Spinal cord (tissue), 10 donors: ENCODE results near the gene ABCC10. TPM values are rescaled to one million over a fixed set of nuclear protein-coding genes. Genes with fewer than 3 reads are reported as not detected.
A peak's percentile ranks its signal among the peaks of the same experiment; 100 is the strongest.

Experiments used
- DNase-seq, 6 donors: peaks; one replicate each; pipeline versions ENCODE4 v3.0.0 to v3.0.0-alpha.2; 2013 to 2015; ENCODE audit warnings: low spot score in 6 of 6, low read depth in 4 of 6
- H3K27ac ChIP-seq: one replicate; pipeline ENCODE4 v1.5.1; 2013; ENCODE audit warnings: low read depth, low read length, control low read depth
- H3K27me3 ChIP-seq: one replicate; pipeline ENCODE4 v1.6.1; 2013; ENCODE audit warnings: low read length; ENCODE audit not compliant: control insufficient read depth, insufficient read depth
- H3K36me3 ChIP-seq: one replicate; pipeline ENCODE4 v1.6.1; 2013; ENCODE audit warnings: low read length; ENCODE audit not compliant: control insufficient read depth, insufficient read depth
- H3K4me1 ChIP-seq: one replicate; pipeline ENCODE4 v1.6.1; 2013; ENCODE audit warnings: low read length; ENCODE audit not compliant: control insufficient read depth, insufficient read depth
- H3K4me3 ChIP-seq: one replicate; pipeline ENCODE4 v1.5.1; 2013; ENCODE audit warnings: low read depth, low read length, control low read depth
- H3K9me3 ChIP-seq: one replicate; pipeline ENCODE4 v1.6.1; 2013; ENCODE audit warnings: low read length; ENCODE audit not compliant: control insufficient read depth, insufficient read depth
- WGBS: methylation state at CpG from one replicate; pipeline ENCODE4 v1.1.5; 2013; ENCODE audit warnings: missing lambda C conversion rate; ENCODE audit not compliant: insufficient coverage; 5-methylcytosine and 5-hydroxymethylcytosine counted together
- polyA plus RNA-seq, 2 donors: library from polyadenylated mRNA; unstranded; fragments of 120-200 nt; gene quantifications; one replicate each; pipeline ENCODE4 v1.2.1, GENCODE V29; 2013; ENCODE audit not compliant: insufficient read length in 2 of 2
- total RNA-seq, 2 donors: library from RNA; depleted of rRNA in 1 of 2; stranded (reverse); fragments of 120-200 nt in 1 of 2; fragments of >200 nt in 1 of 2; gene quantifications; one replicate each; pipeline versions ENCODE4 v1.2.3 to v1.2.4, GENCODE V29; 2013 to 2014
- donor health status: healthy.

Gene ABCC10
- total and polyA plus RNA-seq, 4 donors: 15.8 to 55.8 (median 30.6) TPM

DNA sequence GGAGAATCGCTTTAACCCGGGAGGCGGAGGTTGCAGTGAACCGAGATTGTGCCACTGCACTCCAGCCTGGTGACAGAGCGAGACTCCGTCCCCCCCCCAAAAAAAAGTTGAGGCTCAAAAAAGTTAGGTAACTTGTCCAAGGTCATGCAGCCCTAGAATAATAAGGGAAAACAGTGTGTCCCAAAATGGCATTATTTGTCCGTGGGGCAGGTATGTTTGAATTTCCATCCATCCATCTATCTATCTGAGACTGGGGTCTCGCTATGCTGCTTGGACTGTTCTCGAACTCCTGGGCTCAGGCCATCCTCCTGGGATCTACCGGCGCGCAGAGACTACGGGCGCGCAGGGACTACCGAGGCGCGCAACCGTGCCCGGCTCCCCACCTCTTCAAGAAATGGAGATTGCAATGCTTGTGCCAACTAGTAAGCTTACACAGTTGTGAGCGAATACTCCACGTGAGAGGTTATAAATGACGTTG is 374 bp upstream of the ABCC10 start:
- no peaks in the 10 kb centered on the region for H3K27me3 ChIP-seq
- H3K9me3 ChIP-seq: no peaks in the 10 kb centered on the region
- peak overlapping the region; percentile 83 for H3K4me3 ChIP-seq
- H3K36me3 ChIP-seq: peaks cover 6% of the 10 kb centered on the region
- DNase-seq: no peak
- peak overlapping the region; percentile 93 for H3K27ac ChIP-seq
- peaks cover 28% of the 10 kb centered on the region for H3K4me1 ChIP-seq
- WGBS: 22% methylated on average over 21 of the region's 23 CpGs

DNA sequence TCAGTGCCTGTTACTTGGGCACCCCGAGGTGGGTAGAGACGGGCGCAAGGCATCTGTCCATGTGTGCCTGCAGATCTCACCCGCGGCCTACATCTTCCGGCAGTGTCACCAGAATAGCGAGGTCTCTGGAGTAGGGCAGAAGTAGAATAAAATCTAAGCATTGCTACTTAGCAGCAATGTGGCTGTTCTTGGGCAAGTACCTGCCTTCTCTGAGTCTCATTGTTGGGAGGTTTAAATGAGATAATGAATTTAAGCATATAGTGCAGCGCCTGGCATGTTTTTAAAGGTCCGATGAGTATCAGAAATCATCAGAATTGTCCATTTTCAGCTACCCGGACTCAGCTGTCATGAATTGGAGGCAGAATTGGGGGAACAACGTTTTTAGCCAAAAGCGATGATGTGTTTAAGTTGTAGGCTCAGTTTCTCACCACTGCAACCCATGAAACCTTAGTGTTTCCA is 800 bp downstream of the ABCC10 start:
- H3K27me3 ChIP-seq: no peaks in the 10 kb centered on the region
- peaks cover 28% of the 10 kb centered on the region for H3K4me1 ChIP-seq
- DNase-seq: no peak
- peak overlapping the region; percentile 93 for H3K27ac ChIP-seq
- H3K36me3 ChIP-seq: peaks cover 18% of the 10 kb centered on the region
- H3K9me3 ChIP-seq: no peaks in the 10 kb centered on the region
- 10% methylated on average over 9 of the region's 12 CpGs for WGBS
- peak overlapping the region; percentile 83 for H3K4me3 ChIP-seq

DNA sequence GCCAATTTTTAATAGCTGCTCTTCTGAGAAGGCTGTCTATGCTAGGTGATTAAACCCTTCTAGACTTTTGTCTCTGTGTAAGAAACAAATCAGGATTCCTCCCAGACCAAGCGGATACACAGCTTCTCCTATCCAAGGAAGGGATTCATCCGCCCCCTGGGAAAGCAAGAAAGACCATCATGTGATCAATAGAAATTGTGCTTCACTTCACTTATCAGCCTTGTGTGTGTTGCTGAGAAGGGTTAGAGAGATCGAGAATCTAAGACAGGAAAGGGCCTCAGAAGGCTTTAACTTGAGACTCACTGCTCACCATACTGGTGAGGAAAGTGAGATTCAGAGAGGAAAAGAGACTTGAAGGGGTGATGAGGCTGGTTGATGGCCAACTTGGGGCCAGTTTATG is 1.5 kb downstream of the ABCC10 start:
- peak in 1 of 6 donors; percentile 14 for DNase-seq
- peaks cover 25% of the 10 kb centered on the region for H3K36me3 ChIP-seq
- no peaks in the 10 kb centered on the region for H3K27me3 ChIP-seq
- peaks cover 28% of the 10 kb centered on the region for H3K4me1 ChIP-seq
- H3K9me3 ChIP-seq: no peaks in the 10 kb centered on the region
- no CpG with 5 or more reads among the region's 3 CpGs for WGBS
- peak overlapping the region; percentile 83 for H3K4me3 ChIP-seq
- no peak overlapping the region for H3K27ac ChIP-seq

DNA sequence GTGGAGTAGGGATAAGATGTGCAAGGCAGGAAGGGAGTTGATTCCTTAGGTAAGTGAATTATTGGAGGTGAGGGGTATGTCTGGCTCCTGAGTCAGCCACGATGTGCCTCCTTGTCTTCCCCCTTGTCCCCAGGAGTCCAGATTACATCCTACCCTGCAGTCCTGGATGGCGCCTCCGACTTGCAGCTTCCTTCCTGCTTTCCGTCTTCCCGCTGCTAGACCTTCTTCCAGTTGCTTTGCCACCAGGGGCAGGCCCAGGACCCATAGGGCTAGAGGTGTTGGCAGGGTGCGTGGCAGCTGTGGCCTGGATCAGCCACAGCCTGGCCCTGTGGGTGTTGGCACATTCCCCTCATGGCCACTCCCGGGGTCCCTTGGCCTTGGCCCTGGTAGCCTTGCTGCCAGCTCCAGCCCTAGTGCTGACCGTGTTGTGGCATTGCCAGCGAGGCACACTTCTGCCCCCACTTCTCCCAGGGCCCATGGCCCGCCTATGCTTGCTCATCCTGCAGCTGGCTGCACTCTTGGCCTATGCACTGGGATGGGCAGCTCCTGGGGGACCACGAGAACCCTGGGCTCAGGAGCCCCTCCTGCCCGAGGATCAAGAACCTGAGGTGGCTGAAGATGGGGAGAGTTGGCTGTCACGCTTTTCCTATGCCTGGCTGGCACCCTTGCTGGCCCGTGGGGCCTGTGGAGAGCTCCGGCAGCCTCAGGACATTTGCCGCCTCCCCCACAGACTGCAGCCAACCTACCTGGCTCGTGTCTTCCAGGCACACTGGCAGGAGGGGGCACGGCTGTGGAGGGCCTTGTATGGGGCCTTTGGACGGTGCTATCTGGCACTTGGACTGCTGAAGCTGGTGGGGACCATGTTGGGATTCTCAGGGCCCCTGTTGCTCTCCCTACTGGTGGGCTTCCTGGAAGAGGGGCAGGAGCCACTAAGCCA is 4.9 kb downstream of the ABCC10 start:
- Histone ChIP-seq H3K9me3 (no peaks in the 10 kb centered on the region), H3K27me3 (no peaks in the 10 kb centered on the region), H3K36me3 (peaks cover 43% of the 10 kb centered on the region), H3K4me1 (peaks cover 28% of the 10 kb centered on the region), H3K27ac (no peak overlapping the region), H3K4me3 (no peak overlapping the region)
- 92% methylated on average over 15 of the region's 19 CpGs for WGBS
- DNase-seq: no peak

DNA sequence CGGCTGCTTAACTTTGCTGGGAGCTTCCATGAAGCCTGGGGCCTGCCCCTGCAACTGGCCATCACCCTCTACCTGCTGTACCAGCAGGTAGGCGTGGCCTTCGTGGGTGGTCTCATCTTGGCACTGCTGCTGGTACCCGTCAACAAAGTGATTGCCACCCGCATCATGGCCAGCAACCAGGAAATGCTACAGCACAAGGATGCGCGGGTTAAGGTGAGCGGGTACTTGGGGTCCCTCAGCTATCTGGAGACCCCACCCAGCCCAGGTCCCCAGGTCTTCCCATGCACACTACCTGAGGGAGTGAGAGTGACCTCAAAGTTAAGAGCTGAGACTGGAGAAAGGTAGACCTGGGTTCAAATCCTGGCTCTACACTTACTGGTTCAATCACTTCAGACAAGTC is 5.8 kb downstream of the ABCC10 start:
- no peaks in the 10 kb centered on the region for H3K9me3 ChIP-seq
- no peak for DNase-seq
- H3K36me3 ChIP-seq: peaks cover 46% of the 10 kb centered on the region
- no peak overlapping the region for H3K27ac ChIP-seq
- peaks cover 24% of the 10 kb centered on the region for H3K4me1 ChIP-seq
- H3K27me3 ChIP-seq: no peaks in the 10 kb centered on the region
- H3K4me3 ChIP-seq: no peak overlapping the region
- 96% methylated on average over 4 of the region's 8 CpGs for WGBS

DNA sequence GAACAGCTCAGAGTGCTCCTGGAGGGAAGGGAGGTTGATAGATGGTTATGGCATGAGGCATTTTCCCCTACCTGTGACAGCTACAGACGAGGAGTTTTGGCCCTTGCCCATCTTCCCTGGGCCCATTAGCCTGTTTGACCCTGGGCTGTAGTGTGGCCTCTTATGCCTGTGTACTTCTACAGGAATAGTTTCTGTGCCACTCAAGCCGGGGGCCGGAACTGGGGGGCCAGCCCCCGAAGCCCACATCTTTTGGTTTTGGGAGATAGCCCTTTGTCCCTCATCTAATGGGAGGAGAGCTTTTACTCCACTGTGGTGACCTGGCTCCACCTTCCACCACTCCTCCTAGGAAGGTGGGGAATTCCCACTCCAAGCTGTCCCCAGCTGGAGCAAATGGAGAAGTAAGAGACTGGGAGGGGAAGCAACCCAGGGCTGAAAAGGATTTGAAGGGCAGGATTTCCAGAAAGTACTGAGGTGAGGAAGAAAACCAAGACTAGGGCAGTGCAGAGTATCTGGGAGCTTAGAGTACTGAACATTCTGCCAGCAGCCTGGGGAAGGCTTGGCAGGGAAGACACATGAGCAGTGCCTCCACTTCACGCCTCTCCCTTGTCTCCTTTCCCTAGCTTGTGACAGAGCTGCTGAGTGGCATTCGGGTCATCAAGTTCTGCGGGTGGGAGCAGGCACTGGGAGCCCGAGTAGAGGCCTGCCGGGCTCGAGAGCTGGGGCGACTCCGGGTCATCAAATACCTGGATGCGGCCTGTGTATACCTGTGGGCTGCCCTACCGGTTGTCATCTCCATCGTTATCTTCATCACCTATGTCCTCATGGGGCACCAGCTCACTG is 6.9 kb downstream of the ABCC10 start:
- H3K4me1 ChIP-seq: peaks cover 15% of the 10 kb centered on the region
- no peak for DNase-seq
- H3K9me3 ChIP-seq: no peaks in the 10 kb centered on the region
- 86% methylated on average over 12 of the region's 15 CpGs for WGBS
- H3K4me3 ChIP-seq: no peak overlapping the region
- H3K27me3 ChIP-seq: no peaks in the 10 kb centered on the region
- no peak overlapping the region for H3K27ac ChIP-seq
- H3K36me3 ChIP-seq: peaks cover 55% of the 10 kb centered on the region

DNA sequence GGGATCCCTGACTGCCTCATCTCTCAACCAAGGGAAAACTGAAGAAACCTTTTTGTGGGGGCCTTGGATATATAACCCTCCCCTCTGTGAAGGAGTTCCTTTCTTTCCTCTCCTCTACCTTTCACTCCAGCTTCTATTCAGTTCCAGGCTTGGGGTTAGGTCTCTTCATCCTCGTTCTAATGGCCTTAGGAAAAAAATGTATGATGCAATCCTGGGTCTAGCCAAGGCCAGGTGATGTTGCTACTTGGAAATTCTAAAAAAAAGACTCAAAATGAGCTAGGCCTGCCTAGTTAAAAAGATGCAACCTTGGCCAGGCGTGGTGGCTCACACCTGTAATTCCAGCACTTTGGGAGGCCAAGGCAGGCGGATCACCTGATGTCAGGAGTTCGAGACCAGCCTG is 7.6 kb downstream of the ABCC10 start:
- WGBS: 100% methylated on average over 1 of the region's 4 CpGs
- Histone ChIP-seq H3K4me3 (no peak overlapping the region), H3K36me3 (peaks cover 61% of the 10 kb centered on the region), H3K4me1 (peaks cover 9% of the 10 kb centered on the region), H3K27ac (no peak overlapping the region), H3K9me3 (no peaks in the 10 kb centered on the region), H3K27me3 (no peaks in the 10 kb centered on the region)
- DNase-seq: no peak

DNA sequence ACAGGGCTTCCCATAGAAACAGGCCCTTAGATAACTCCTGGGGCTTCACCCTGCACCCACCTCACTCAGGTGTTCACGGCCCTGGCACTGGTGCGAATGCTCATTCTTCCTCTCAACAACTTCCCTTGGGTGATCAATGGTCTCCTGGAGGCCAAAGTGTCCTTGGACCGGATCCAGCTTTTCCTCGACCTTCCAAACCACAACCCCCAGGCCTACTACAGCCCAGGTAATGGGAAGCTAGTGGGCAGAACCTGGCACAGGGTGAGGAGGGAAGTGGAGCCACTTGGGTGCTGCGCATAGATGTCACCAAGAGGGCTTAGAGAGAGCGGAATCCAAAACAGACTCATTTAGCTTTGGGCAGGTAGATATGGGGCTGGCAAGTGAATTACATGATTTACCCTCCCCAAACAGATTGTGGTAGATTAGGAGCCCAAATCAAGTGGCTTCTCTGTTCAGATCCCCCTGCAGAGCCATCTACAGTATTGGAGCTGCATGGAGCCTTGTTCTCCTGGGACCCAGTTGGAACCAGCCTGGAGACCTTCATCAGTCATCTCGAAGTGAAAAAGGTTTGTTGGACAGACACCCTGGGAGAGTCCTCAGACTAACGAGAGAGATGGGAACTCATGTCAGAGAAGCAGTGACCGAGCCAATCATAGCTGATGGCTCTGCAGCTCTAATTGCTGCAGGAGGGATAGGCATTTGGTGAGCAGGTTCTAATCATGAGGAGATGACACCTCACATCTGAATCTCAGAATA is 8.5 kb downstream of the ABCC10 start:
- Histone ChIP-seq H3K9me3 (no peaks in the 10 kb centered on the region), H3K4me3 (no peak overlapping the region), H3K27ac (peak overlapping the region; percentile 59), H3K27me3 (no peaks in the 10 kb centered on the region), H3K4me1 (peaks cover 7% of the 10 kb centered on the region), H3K36me3 (peaks cover 70% of the 10 kb centered on the region)
- 84% methylated on average over 6 of the region's 9 CpGs for WGBS
- no peak for DNase-seq
